ENCODE data around the gene COL4A1.

- TF ChIP-seq CTCF (optimal IDR thresholded peaks at IDR 0.05 in 1 of 3, IDR thresholded peaks at IDR 0.05 in 1 of 3, conservative IDR thresholded peaks at IDR 0.05 in 1 of 3; ENCODE audit: extremely low read depth in 1 of 3, insufficient read depth in 2 of 3, low read length in 3 of 3), result no peak
- TF ChIP-seq EZH2 (IDR thresholded peaks at IDR 0.05; ENCODE audit: low read length), result no peak
Measured at GRCh38 chr13:110333837-110334236, 26.9 kb upstream of the COL4A1 start.

Data from keratinocyte (primary cell).